DLD1 (cell line): Measurements from ENCODE around the gene LUC7L2.
"Not testable (repeated sequence)": the region's sequence is repeated elsewhere in the genome, so short reads cannot be mapped to it uniquely, and the experiment has no call there.

ENCODE experiments used
- in situ Hi-C: cut with HindIII; loops from 2 replicates; pipeline ENCODE4 v1.10.0; 2017; ENCODE audit warnings: low sequenced_read_pairs

Gene LUC7L2

GRCh38 chr7:139354729-139355128 is 5.0 kb upstream of the LUC7L2 start:
- in situ Hi-C loops, result no loop called here

- in situ Hi-C loops, result no loop called here
These were observed 4.4 kb upstream of the LUC7L2 start for GRCh38 chr7:139355320-139355719.

- in situ Hi-C loops, result not testable (repeated sequence)
These were observed 1.8 kb upstream of the LUC7L2 start for GRCh38 chr7:139357729-139358506.

- in situ Hi-C loops, result no loop called here
These were observed 941 bp upstream of the LUC7L2 start for GRCh38 chr7:139358541-139359365.

- in situ Hi-C loops, result no loop called here
These were observed 685 bp downstream of the LUC7L2 start for GRCh38 chr7:139360210-139360947.

GRCh38 chr7:139360948-139361307 is 1.2 kb downstream of the LUC7L2 start:
- in situ Hi-C loops, result no loop called here

GRCh38 chr7:139361523-139361922 is 1.8 kb downstream of the LUC7L2 start:
- in situ Hi-C loops, result no loop called here

- in situ Hi-C loops, result no loop called here
These were observed 2.6 kb downstream of the LUC7L2 start for GRCh38 chr7:139362302-139362701.

- in situ Hi-C loops, result no loop called here
These were observed 3.3 kb downstream of the LUC7L2 start for GRCh38 chr7:139362981-139363380.

- in situ Hi-C loops, result no loop called here
These were observed 5.6 kb downstream of the LUC7L2 start for GRCh38 chr7:139365336-139365735.

GRCh38 chr7:139366400-139366799 is 6.7 kb downstream of the LUC7L2 start:
- in situ Hi-C loops, result no loop called here

GRCh38 chr7:139367438-139368155 is 7.9 kb downstream of the LUC7L2 start:
- in situ Hi-C loops, result no loop called here

GRCh38 chr7:139370301-139370942 is 10.7 kb downstream of the LUC7L2 start:
- in situ Hi-C loops, result no loop called here

- in situ Hi-C loops, result no loop called here
These were observed 11.2 kb downstream of the LUC7L2 start for GRCh38 chr7:139370943-139371313.

- in situ Hi-C loops, result no loop called here
These were observed 14.6 kb downstream of the LUC7L2 start for GRCh38 chr7:139374246-139374645.

GRCh38 chr7:139382439-139382838 is 22.7 kb downstream of the LUC7L2 start:
- in situ Hi-C loops, result no loop called here

- in situ Hi-C loops, result no loop called here
These were observed 24.9 kb downstream of the LUC7L2 start for GRCh38 chr7:139384611-139385010.

GRCh38 chr7:139387594-139387993 is 27.9 kb downstream of the LUC7L2 start:
- in situ Hi-C loops, result no loop called here

GRCh38 chr7:139389091-139389490 is 29.4 kb downstream of the LUC7L2 start:
- in situ Hi-C loops, result no loop called here

GRCh38 chr7:139389774-139390173 is 30.1 kb downstream of the LUC7L2 start:
- in situ Hi-C loops, result no loop called here
